Astrocyte of the spinal cord (primary cell): ENCODE results near the gene TMEM192.
"Not testable (repeated sequence)": the region's sequence is repeated elsewhere in the genome, so short reads cannot be mapped to it uniquely, and the experiment has no call there.

Experiments
- DNase-seq: peaks from one replicate; pipeline ENCODE4 v3.0.0; 2011; ENCODE audit warnings: low read depth, low spot score
- H3K4me3 ChIP-seq: 2 replicates; pipeline ENCODE4 v1.5.1; 2011; ENCODE audit warnings: low read depth, mild to moderate bottlenecking, low read length, moderate library complexity
- CTCF ChIP-seq: IDR thresholded peaks from 2 replicates; pipeline ENCODE4 v1.5.1; 2012; ENCODE audit warnings: low read depth, mild to moderate bottlenecking, low read length, inconsistent platforms
- in situ Hi-C: cut with HindIII; loops from 2 replicates; pipeline ENCODE4 v1.10.0; 2017; ENCODE audit warnings: low sequenced_read_pairs

Gene TMEM192

GRCh38 chr4:165138843-165139242, 26.2 kb upstream of the TMEM192 start:
- no peak for TF ChIP-seq CTCF
- in situ Hi-C loops, result no loop called here
- no peak for DNase-seq
- no peak overlapping the region for H3K4me3 ChIP-seq

- no peak overlapping the region for H3K4me3 ChIP-seq
- TF ChIP-seq CTCF, result no peak
- no peak for DNase-seq
- in situ Hi-C loops, result no loop called here
Measured at GRCh38 chr4:165137205-165137604, 24.5 kb upstream of the TMEM192 start.

- no peak for TF ChIP-seq CTCF
- no peak for DNase-seq
- in situ Hi-C loops, result no loop called here
- no peak overlapping the region for H3K4me3 ChIP-seq
Measured at GRCh38 chr4:165136529-165136928, 23.9 kb upstream of the TMEM192 start.

- DNase-seq, result no peak
- in situ Hi-C loops, result no loop called here
- no peak overlapping the region for H3K4me3 ChIP-seq
- TF ChIP-seq CTCF, result no peak
Measured at GRCh38 chr4:165133150-165133549, 20.5 kb upstream of the TMEM192 start.

- peak; percentile 60 for DNase-seq
- in situ Hi-C loops, result no loop called here
- no peak overlapping the region for H3K4me3 ChIP-seq
- TF ChIP-seq CTCF, result peak; percentile 85
Measured at GRCh38 chr4:165131247-165131832, 18.7 kb upstream of the TMEM192 start.

- no peak for DNase-seq
- no peak for TF ChIP-seq CTCF
Measured at GRCh38 chr4:165129924-165130323, 17.3 kb upstream of the TMEM192 start.

GRCh38 chr4:165125869-165126499, 13.3 kb upstream of the TMEM192 start:
- DNase-seq, in situ Hi-C loops, H3K4me3 ChIP-seq: not testable (repeated sequence)

More at GRCh38 chr4:165129924-165130323, 17.3 kb upstream of the TMEM192 start:
- in situ Hi-C loops, result no loop called here
- no peak overlapping the region for H3K4me3 ChIP-seq
